HG02852 (cell line): Measurements from ENCODE around the gene PKNOX2.

ENCODE experiments used
- ATAC-seq: cut with Tn5 transposase; IDR thresholded peaks from one replicate; pipeline ENCODE4 v1.9.1; 2021; ENCODE audit warnings: mild to moderate bottlenecking, moderate library complexity; ENCODE audit not compliant: unreplicated experiment

PKNOX2 gene

DNA sequence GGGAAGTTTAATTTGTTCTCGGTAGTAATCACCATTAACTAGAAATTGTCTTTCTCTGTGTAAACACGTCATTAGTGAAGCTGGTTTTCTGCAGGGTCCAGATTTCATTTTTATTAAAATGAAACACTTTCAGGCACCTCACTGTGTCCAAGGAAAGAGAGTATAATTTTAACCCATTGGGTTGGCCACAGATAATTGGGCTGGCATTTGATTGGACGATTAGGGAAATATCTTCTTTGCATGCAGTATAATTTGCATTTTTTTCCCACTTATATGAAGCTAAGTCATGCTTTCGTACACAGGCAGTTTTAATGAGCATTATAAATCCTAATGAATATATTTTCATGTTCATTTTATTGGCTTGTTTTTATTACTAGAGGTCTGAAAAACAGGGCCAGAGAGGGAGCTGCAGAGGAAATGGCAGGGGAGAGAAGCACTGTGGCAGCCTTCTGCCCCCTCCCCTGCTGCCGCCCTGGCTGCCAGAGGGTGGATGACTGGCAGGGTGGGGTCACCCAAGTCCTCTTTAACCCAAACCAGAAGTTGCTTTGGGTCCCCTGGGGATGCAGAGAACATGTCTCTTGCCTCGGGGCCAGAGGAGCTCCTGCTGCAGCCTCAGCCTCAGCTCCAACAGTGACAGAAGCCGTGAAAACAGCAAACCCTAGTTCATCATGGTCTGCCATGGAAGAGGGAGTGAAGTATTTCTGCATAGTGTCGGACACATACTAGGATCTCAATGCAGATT is 93.9 kb downstream of the PKNOX2 start:
- no peak for ATAC-seq

DNA sequence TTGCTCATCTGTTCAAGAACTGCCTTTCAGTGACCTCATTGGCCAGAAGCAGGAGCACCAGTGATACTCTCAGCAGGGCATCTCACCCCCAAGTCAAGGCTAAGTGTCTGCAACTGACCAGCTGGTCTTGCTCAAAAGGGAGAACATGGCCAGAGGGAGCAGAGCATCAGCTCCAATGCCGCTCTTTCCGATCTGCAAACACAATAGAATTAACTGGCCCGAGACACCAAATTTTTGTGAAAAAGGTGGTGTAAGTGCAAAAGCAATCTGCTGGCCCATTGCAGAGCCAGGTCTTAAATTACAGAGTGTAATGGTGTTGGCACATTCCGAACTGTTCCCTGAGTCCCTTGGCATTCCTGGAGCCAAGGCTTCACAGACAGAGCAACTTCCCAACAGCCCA is 97.0 kb downstream of the PKNOX2 start:
- ATAC-seq: no peak

DNA sequence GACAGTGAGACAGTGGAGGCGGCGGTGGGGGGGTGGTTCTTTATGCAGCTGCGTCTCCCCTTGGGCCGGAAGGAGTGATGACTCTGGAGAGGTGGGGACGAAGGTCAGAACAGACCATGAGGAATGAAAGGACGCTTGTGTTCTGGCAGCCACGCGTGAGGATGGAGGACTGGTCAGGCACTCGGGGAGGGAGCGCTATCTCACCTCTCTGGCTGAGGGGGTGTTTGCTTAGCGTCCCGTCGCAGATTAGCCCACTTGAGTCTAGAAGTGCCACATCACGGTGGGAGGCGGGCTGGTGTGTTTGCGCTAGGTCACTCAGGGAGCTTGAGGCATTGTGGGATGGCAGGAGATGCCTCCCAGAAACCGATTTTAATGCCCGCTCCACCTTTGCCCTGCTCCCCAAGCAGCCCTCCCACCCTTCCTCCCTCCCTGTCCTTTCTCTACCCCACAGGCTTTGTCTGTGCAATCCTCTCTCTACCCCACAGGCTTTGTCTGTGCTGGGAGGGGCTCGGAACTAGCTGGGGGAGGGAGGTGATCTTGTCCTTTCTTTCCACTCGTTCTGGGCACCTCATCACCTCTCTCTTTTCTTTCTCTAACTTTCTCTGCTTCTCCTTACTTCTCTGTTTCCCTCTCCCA is 97.8 kb downstream of the PKNOX2 start:
- no peak for ATAC-seq

DNA sequence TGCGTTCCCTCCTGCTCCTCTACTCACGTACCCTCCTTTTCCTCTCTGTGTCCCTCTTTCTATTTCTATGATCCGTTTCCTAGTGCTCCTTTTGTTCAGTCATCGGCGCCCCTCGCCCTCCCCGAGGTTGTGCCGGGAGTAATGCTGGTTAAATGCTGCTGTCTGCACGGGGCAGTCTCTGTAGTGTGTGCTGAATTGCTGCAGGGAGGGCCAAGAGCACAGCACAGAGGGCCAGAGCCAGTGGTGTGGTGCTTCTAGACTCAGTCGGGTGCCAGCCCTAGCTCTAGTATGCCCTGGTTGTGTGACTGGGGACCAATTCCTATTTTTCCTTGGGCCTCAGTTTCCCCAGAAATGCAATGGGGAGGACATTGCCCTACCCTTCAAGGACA is 98.3 kb downstream of the PKNOX2 start:
- no peak for ATAC-seq

DNA sequence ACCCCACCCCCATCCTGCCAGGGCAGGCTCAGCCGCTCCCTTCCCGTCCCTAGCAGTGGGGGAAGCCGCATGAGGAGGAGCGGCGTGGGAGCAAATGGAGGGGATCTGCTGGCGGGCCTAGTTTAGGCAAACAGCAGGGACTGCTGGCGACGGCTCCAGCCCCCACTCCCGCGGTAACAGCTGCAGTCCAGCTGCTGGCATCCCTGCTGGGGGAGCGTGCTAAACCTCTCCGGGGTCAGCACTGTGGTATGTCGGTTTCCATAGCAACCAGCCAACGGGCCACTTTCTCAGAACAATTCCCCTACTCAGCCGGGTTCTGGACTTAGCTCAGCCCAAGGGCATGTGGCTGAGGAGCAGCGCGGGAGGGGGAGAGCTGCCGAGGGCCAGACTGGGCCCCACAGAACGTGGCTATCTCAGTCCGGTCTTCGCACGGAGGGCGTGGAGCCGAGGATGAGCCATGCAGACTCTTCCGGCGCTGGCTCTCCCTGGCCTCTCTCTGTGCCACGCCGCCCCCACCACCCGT is 98.8 kb downstream of the PKNOX2 start:
- ATAC-seq: no peak

DNA sequence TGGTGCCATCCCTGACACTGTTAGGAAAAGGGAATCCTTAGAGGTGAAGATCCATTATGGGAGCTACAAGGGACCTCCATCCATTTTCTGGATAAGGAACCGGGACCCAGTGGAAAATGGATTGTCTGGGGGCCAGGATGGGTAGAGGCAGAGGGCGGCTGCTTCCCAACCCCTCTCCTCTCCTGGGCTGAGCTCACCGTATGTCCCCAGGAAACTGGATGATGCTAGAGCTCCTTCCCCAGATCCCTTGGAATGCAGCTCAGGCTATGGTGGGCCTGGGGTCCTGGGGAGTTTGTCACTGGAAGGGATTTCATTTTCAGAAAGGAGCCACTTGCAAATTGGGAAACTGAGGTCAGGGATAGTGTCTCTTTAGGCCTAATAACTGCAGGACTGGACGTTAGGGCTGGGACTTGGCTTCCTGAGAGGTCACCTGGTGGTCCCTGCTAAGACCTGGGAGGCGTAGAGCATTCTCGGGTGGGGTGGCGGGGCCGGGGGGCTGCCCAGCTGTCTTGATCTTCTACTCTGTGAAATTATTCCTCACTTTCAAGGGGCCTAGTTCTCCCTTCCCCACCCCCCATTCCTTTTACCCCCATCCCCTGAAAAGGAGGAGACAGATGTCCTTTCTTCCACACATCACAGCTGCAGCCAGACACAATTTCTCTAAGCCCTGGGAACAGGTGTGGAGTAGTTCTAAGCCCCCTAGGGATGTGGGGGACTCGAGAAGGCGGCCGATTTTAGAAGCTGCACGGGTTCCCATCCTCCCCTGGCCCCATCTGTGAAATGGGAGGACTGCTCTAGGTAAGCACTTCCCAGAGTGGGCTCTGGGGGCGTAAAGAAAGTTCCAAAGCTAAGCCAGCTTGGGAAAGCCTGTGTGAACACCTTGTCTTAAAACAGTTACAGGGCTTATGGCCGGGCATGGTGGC is 99.8 kb downstream of the PKNOX2 start:
- peak; percentile 14 for ATAC-seq

DNA sequence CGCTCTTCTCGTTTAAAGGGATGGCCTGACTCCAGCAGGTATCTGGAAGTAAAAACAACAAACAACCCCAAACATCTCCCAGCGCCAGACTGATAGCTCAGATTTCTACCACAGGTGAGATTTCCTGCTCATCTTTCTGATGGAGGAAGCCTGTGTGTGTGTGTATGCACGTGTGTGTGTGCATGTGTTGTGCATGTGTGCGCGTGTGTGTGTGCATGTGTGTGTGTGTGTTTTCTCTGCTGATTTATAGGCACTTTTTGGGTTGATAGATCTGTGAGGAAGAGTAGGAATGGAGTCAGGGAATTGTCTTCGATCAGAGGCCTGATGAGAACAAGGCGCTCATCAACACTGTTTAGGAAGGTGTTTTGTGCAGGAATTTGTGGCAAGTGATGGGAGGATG is 103.0 kb downstream of the PKNOX2 start:
- no peak for ATAC-seq

DNA sequence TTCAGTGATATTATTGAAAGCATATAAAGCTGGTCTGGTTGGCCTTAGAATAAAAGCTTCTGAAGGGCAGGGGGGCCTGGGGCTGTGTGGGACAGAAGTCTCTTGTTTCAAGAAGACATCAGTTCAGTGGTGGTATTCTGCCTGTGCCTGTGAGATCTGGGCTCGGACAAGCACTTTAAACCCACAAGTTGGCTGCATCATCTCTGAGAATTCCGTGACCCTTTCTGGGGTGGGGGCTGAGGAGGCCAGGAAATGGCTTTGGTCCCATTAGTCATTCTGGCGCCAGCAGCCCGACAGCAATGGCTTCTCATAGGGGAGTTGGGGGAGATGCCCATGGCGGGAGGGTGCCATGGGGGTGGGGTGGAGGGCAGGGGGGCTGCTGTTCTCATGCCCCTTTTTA is 104.1 kb downstream of the PKNOX2 start:
- no peak for ATAC-seq

DNA sequence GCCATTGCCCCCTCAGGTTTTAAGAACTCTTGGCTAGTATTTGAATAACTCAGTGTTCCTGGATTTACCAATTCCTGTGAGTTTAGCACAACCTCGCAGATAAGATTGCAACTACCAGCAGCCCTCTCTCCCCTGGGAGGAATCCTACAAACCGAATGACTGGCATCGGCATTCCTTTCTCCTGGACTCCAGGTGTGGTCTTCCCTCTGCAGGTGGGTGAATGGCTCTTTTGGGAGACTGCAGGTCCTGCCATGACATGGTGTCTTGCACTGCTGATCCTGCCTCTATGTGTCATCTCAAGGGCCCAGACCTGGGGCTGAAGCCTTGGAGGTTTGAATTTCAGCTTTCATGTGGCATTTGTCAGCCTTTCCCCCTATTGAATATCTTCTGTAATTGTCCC is 105.6 kb downstream of the PKNOX2 start:
- ATAC-seq: no peak

DNA sequence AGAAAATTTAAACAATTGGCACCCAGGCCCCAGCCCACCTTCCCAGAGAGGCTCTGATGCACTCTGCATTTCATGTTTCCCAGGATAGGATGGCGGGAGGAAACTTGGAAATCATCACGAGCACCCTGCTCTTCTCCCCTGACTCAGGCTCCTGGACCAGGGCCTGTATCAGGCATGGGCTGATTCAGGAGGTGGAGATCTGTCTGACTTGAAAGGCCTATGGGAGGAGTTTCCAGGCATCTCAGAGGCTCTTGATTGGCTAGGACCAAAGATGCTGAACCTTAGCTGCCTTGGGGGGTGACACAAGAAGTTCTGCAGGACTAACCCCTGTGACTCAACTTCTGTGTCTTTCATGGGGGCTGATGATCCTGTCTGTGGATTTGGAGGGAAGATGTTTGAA is 106.2 kb downstream of the PKNOX2 start:
- ATAC-seq: no peak

DNA sequence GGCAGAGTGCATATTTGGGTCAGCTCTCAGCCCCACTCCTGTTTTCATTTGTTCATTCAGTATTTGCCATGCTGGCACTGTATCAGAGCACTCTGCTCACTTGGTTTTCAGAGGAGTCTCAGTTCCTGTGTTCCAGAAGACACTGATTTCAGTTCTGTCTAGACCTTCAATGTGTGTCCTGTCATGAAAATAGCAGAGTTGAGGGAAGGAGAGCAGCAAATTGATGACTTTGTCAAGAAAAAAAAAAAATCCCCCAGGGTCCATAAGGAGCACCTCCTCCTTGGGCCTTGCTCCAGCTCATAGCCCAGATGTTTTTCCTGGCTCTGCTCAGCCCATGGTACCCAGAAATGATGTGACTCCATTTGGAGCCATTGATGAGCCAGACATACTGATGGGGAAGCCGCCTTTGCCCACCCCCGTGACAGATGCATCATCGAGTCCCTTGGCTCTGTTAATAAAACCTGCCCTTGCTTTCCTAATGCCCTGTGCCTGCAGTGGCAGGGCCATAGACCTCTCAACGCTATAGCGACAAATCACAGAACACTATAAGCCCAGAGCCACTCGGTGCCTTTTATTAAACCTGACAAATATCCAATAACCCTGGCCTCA is 107.0 kb downstream of the PKNOX2 start:
- no peak for ATAC-seq

DNA sequence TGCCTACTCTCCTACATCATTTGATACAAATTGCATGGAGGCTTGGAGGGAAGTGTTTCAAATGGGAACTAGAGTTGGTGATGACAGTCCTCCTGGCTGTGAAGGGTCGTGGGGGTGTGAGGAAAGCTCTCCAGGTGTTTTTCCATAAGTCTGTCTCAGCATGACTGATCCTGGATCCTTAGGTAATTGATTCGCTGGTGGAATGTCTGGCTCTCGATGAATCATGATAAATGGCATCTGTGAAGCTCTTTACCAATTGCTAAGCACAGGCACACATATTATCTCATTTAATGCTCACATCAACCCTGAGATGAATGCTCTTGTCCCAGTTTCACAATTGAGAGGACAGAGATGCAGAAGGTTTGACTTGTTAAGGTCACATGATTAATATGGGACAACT is 107.5 kb downstream of the PKNOX2 start:
- no peak for ATAC-seq

DNA sequence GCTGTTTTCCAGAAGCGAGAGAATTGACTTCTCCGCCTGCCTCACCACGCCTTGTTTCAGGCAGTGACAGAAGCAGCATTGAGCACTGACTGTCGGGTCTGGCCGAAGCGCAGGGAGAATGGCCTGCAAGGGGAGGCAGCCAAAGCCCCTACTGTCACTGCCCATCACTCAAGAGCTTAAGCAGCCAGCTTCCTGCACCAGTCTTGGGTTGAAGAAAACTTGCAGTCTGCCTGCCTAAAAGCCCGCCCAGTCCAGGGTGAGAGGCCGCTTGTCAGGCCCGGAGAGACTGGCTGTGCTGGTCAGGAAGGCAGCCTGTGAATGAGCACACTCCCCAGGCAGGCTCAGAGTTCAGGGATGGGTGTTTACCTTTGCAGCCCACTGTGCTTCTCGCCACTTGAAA is 108.3 kb downstream of the PKNOX2 start:
- no peak for ATAC-seq

DNA sequence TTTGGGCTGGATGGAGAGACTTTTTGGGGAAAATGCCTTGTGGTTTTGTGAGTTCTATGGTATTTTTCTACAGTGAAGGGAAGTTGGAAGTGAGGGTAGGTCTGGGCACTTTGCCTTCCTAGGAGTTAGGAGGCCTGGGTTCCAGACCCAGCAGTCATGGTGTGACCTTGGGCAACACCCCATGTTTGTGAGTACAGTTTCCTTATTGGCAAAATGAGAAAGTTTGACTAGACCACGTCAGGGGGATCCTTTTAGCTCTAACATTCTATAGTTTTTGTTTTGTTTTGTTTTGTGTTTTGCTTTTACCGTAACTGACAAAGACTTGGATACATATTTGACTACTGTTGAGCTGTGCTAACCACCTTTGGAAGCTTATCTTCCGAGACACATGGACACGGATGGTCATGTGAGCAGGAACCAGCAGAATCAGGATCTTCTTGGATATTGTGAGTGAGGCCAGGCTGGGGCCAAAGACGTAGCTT is 109.0 kb downstream of the PKNOX2 start:
- no peak for ATAC-seq

DNA sequence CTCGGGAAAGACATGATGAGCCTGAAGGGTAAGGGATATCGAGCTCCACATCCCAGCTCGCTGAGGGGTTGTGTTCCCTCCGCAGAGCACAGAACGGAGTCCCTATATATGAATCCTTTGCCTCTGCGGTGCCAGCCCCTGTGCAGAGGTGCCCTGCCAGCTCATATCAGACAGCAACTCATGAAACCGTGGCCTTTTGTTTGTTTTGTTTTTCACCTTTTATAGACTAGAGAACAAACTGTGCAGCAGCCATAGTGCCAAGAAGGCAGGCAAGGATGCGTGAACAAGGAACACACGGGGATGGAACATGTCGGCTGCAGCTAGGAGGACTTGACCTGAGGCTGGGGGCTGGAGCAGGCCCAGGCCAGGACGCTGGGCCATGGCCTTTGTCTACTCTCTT is 109.8 kb downstream of the PKNOX2 start:
- no peak for ATAC-seq

DNA sequence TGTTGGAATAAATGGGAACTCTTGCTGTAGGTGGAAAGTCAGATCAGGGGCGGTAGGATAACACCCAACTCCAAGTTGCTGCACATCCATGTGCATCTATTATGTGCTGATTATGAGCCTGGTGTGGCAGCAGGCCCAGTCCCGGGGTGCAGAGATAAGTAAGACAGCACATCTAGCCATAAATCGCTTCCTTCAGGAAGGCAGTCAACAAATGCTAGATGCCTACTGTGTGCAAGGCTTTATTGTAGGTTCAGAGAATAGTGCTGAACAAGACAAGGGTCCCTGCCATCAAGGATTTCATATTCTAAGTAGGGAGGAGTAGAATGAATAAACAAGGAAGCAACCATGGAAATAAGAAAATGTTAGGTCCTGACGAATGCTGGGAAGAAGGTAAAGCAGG is 110.2 kb downstream of the PKNOX2 start:
- no peak for ATAC-seq

DNA sequence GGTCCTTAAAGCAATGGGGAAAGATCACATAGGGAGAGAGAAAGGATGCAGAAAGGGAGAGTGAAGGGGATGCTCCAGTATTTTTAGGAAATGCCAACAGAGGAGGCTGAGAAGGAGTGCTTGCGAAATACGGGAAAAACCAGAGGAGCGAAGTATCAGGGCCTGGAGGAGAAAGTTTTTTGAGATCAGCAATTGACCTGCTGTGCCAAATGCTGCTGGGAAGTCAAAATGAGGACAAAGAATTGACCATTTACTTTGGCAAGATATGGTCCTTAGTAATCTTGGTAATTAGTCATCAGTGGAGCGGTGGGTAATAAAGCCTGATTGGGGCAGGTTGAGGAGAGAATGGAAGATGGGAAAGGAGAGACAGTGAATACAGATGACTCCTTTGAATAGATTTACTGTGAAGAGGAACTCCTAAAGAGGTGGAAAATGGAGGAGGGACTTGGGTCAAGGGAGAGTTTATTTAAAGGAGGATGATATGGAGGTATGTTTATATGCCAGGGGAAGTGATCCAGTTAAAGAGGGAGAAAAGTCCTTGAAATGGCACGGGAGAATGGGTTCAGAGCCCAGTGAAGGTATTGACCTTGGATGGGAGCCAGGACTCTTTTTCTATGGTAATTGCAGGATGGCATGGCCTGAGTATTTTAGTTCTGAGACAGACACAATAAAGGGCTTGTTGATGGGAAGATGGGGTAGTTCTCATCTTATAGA is 111.5 kb downstream of the PKNOX2 start:
- ATAC-seq: no peak

DNA sequence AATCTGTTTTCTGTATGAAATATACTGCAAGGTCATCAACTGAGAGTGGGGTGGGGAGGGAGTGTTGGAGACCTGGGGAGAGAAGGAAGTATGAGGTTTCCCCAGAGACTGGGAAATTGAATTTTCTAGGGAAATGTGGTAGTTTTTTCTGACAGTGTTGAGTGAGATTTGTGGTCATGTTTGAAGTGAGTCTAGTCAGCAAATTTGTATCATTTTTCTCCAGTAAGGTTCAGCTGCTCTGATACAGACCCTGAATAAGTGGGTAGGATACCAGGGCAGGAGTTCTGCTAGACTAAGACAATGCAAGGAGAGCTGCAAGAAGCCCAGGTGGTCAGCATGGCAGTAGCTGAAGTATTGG is 112.0 kb downstream of the PKNOX2 start:
- no peak for ATAC-seq

DNA sequence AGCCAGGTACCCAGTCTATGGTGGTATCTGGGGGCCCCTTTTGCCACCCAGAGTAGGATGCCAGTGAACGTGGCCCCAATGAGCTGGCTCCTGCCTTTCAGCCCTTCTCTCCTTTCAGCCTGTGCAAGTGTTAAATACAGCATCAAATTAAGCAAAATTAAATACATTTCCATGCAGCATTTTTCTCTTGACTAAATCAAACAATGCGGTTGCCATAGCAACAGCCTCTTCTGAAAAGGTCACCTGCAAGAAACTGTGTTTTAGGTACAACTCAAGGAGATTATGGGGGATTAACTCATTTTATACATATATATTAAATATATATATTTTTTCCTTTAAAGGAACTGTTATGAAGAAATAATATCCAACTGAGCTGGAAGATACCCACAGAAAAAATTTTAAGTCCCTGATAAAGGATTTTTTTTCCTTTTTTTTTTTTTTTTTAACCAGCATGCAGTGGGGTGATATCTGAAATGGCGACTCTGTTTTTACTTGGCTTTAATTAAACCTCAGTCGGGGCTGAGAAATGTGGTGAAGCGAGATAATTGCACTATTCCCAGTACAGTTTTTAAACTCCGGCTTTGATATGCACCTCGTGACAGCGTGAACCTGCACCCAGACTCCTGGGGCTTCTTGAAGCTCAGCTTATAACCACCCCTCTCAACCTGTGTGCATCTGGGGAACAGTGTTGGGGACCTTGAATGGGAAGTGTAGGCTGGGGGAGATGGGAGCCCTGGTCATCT is 115.3 kb downstream of the PKNOX2 start:
- ATAC-seq: no peak

DNA sequence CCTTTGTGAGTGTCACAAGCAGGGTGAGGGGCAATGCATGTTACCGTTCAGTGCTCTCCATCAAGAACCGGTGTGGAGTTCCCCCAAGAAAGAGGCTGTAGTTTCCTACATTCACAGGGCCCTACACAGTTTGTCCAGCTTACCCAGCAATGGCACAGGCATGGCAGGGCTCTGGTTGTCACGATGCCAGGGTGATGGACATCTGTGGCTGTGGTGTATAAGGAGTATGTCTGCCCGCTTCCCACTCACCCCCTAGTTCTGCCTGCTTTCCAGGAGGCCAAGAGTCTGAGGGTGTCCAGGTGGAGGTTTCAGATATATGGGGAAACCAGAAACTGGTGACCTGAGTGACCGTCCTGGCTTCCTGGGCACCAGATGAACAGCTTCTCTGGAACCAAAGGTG is 116.1 kb downstream of the PKNOX2 start:
- no peak for ATAC-seq
